Cardiac muscle cell (in vitro differentiated cells and primary cell): ENCODE measurements around the gene PROSER2. TPM values are rescaled to one million over a fixed set of nuclear protein-coding genes. Genes with fewer than 3 reads are reported as not detected.

ENCODE experiments used
- DNase-seq, 2 donors: peaks; one replicate each; pipeline versions ENCODE4 v3.0.0 to v3.0.0-alpha.2; 2010 to 2017; ENCODE audit warnings: low read depth in 1 of 2, low spot score in 1 of 2
- H3K27ac ChIP-seq: fragments of 200-600 bp; sonication (generic); 2 replicates; pipeline ENCODE4 v1.5.1; 2016
- H3K27me3 ChIP-seq: fragments of 200-600 bp; sonication (generic); 2 replicates; pipeline ENCODE4 v1.6.0; 2016; ENCODE audit warnings: control low read depth
- H3K36me3 ChIP-seq: fragments of 200-600 bp; sonication (generic); 2 replicates; pipeline ENCODE4 v1.5.1; 2016; ENCODE audit warnings: control low read depth
- H3K4me1 ChIP-seq: fragments of 200-600 bp; sonication (generic); 2 replicates; pipeline ENCODE4 v1.8.1; 2017; ENCODE audit warnings: low read depth, mild to moderate bottlenecking, mixed run types
- H3K4me3 ChIP-seq: fragments of 200-600 bp; sonication (generic); 2 replicates; pipeline ENCODE4 v1.5.1; 2016; ENCODE audit warnings: mild to moderate bottlenecking
- H3K9me3 ChIP-seq: fragments of 200-600 bp; sonication (generic); 2 replicates; pipeline ENCODE4 v1.5.1; 2017; ENCODE audit warnings: low read depth, mild to moderate bottlenecking, control low read depth
- CTCF ChIP-seq: IDR thresholded peaks from 2 replicates; pipeline ENCODE4 v1.5.1; 2012; ENCODE audit warnings: low read depth, mild to moderate bottlenecking, low read length
- polyA plus RNA-seq: library from polyadenylated mRNA; unstranded; fragments of >200 nt; fragmentation: Nextera tagmentation; extraction: Ambion mirVana; gene quantifications from 2 replicates; pipeline ENCODE4 v1.2.1, GENCODE V29; 2016
- total RNA-seq: library from RNA; depleted of rRNA; stranded (reverse); fragments of >200 nt; gene quantifications from 2 replicates; pipeline ENCODE4 v1.2.3, GENCODE V29; 2016

The PROSER2 gene
- total and polyA plus RNA-seq, 2 experiments from 2014 or later = 11.4 to 20.7 TPM

GRCh38 chr10:11898372-11899066 is 75.4 kb downstream of the PROSER2 start:
- no peak for TF ChIP-seq CTCF
- H3K4me3 ChIP-seq = no peak overlapping the region
- H3K27me3 ChIP-seq = no peaks in the 10 kb centered on the region
- DNase-seq = peak; percentile 15 to 32
- H3K9me3 ChIP-seq = no peaks in the 10 kb centered on the region
- no peaks in the 10 kb centered on the region for H3K36me3 ChIP-seq
- H3K27ac ChIP-seq = peak overlapping the region; percentile 20
- H3K4me1 ChIP-seq = peaks cover 30% of the 10 kb centered on the region

GRCh38 chr10:11899067-11899876 is 76.1 kb downstream of the PROSER2 start:
- DNase-seq = no peak
- no peak for TF ChIP-seq CTCF
- Histone ChIP-seq H3K36me3 (no peaks in the 10 kb centered on the region), H3K9me3 (no peaks in the 10 kb centered on the region), H3K4me1 (peaks cover 30% of the 10 kb centered on the region), H3K4me3 (no peak overlapping the region), H3K27me3 (no peaks in the 10 kb centered on the region), H3K27ac (no peak overlapping the region)

- DNase-seq = no peak
- no peaks in the 10 kb centered on the region for H3K27me3 ChIP-seq
- no peak overlapping the region for H3K27ac ChIP-seq
- no peaks in the 10 kb centered on the region for H3K9me3 ChIP-seq
- no peaks in the 10 kb centered on the region for H3K36me3 ChIP-seq
- no peak for TF ChIP-seq CTCF
- peaks cover 30% of the 10 kb centered on the region for H3K4me1 ChIP-seq
- H3K4me3 ChIP-seq = no peak overlapping the region
These were observed 77.8 kb downstream of the PROSER2 start for GRCh38 chr10:11901036-11901301.

- Histone ChIP-seq H3K27ac (peak overlapping the region; percentile 47), H3K9me3 (no peaks in the 10 kb centered on the region), H3K4me1 (peaks cover 30% of the 10 kb centered on the region), H3K27me3 (no peaks in the 10 kb centered on the region), H3K4me3 (no peak overlapping the region), H3K36me3 (no peaks in the 10 kb centered on the region)
- DNase-seq = no peak
- no peak for TF ChIP-seq CTCF
These were observed 78.3 kb downstream of the PROSER2 start for GRCh38 chr10:11901454-11901832.

GRCh38 chr10:11901833-11902475 is 78.8 kb downstream of the PROSER2 start:
- Histone ChIP-seq H3K27me3 (no peaks in the 10 kb centered on the region), H3K27ac (peak overlapping the region; percentile 47), H3K36me3 (no peaks in the 10 kb centered on the region), H3K4me1 (peaks cover 25% of the 10 kb centered on the region), H3K4me3 (no peak overlapping the region), H3K9me3 (no peaks in the 10 kb centered on the region)
- DNase-seq = peak; percentile 26 to 50
- no peak for TF ChIP-seq CTCF
